ENCODE measurements around the gene SDE2. TPM values are rescaled to one million over a fixed set of nuclear protein-coding genes. Genes with fewer than 3 reads are reported as not detected.

The SDE2 gene
- total and polyA plus RNA-seq, 10 donors, result 4.6 to 23.6 (median 20.9) TPM

- peak overlapping the region in 7 of 8 donors; percentile 32 to 92 (median 74) for H3K27ac ChIP-seq
Observed at GRCh38 chr1:226029093-226029496, 30.0 kb upstream of the SDE2 start.

GRCh38 chr1:226027538-226028217 is 28.5 kb upstream of the SDE2 start:
- Histone ChIP-seq H3K27ac (peak overlapping the region in 3 of 8 donors; percentile 77 to 92 (median 78)), H3K4me3 (no peak overlapping the region), H3K4me1 (peaks cover 0 to 47% (median 21%) of the 10 kb centered on the region in 6 donors), H3K27me3 (replicated peaks in 1 of 7) (no peaks in the 10 kb centered on the region), H3K36me3 (no peaks in the 10 kb centered on the region), H3K9me3 (no peaks in the 10 kb centered on the region)
- no peak for DNase-seq
- intact Hi-C loops (cut with DNase I; ENCODE audit: low total_unique reads), result no loop called here
- WGBS, 5 donors, result 90 to 98% (median 93%) methylated on average over 5 of the region's 5 CpGs
- TF ChIP-seq POLR2AphosphoS5 (IDR thresholded peaks at IDR 0.05), result no peak
- TF ChIP-seq CTCF (IDR thresholded peaks at IDR 0.05 in 8 of 11, conservative IDR thresholded peaks at IDR 0.05 in 3 of 11), result no peak
- no peak for TF ChIP-seq POLR2A (IDR thresholded peaks at IDR 0.05)

More at GRCh38 chr1:226029093-226029496, 30.0 kb upstream of the SDE2 start:
- H3K27me3 ChIP-seq (replicated peaks in 1 of 7), result no peaks in the 10 kb centered on the region
- peak in 1 of 3 donors; percentile 39 for TF ChIP-seq POLR2AphosphoS5 (IDR thresholded peaks at IDR 0.05)
- no peak for TF ChIP-seq POLR2A (IDR thresholded peaks at IDR 0.05)
- no peak for TF ChIP-seq CTCF (IDR thresholded peaks at IDR 0.05 in 8 of 11, conservative IDR thresholded peaks at IDR 0.05 in 3 of 11)
- H3K9me3 ChIP-seq, result no peaks in the 10 kb centered on the region
- H3K36me3 ChIP-seq, result no peaks in the 10 kb centered on the region
- peaks cover 0 to 61% (median 25%) of the 10 kb centered on the region in 6 donors for H3K4me1 ChIP-seq
- 57 to 67% (median 60%) methylated on average over 7 of the region's 7 CpGs for WGBS, 5 donors
- peak; percentile 83 for DNase-seq
- intact Hi-C loops (cut with DNase I; ENCODE audit: low total_unique reads), result no loop called here
- peak overlapping the region in 1 of 8 donors; percentile 51 for H3K4me3 ChIP-seq

GRCh38 chr1:226026833-226027232 is 27.7 kb upstream of the SDE2 start:
- H3K4me1 ChIP-seq, result peaks cover 0 to 40% (median 21%) of the 10 kb centered on the region in 6 donors
- no peak for DNase-seq
- no peaks in the 10 kb centered on the region for H3K36me3 ChIP-seq
- intact Hi-C loops (cut with DNase I; ENCODE audit: low total_unique reads), result no loop called here
- no peaks in the 10 kb centered on the region for H3K9me3 ChIP-seq
- TF ChIP-seq POLR2A (IDR thresholded peaks at IDR 0.05) (no peak), POLR2AphosphoS5 (IDR thresholded peaks at IDR 0.05) (no peak), CTCF (IDR thresholded peaks at IDR 0.05 in 8 of 11, conservative IDR thresholded peaks at IDR 0.05 in 3 of 11) (no peak)
- WGBS, 5 donors, result 72 to 83% (median 81%) methylated on average over 2 of the region's 2 CpGs
- no peak overlapping the region for H3K27ac ChIP-seq
- no peaks in the 10 kb centered on the region for H3K27me3 ChIP-seq (replicated peaks in 1 of 7)
- no peak overlapping the region for H3K4me3 ChIP-seq

GRCh38 chr1:226023735-226024134 is 24.6 kb upstream of the SDE2 start:
- TF ChIP-seq CTCF (IDR thresholded peaks at IDR 0.05 in 8 of 11, conservative IDR thresholded peaks at IDR 0.05 in 3 of 11), result no peak
- no peak for TF ChIP-seq POLR2AphosphoS5 (IDR thresholded peaks at IDR 0.05)
- no peak for TF ChIP-seq POLR2A (IDR thresholded peaks at IDR 0.05)
- Histone ChIP-seq H3K36me3 (no peaks in the 10 kb centered on the region), H3K4me1 (peaks cover 0 to 12% (median 6%) of the 10 kb centered on the region in 6 donors), H3K27ac (no peak overlapping the region), H3K4me3 (no peak overlapping the region), H3K27me3 (replicated peaks in 1 of 7) (no peaks in the 10 kb centered on the region), H3K9me3 (no peaks in the 10 kb centered on the region)
- WGBS, 5 donors, result 85 to 90% (median 89%) methylated on average over 5 of the region's 5 CpGs
- DNase-seq, result no peak
- intact Hi-C loops (cut with DNase I; ENCODE audit: low total_unique reads), result no loop called here
